Coronary artery (tissue), 2 donors: ENCODE data around the gene TFAP2B.

ENCODE experiments used
- DNase-seq: peaks from one replicate; pipeline ENCODE4 v3.0.0-alpha.2; 2017; ENCODE audit warnings: low spot score
- H3K27ac ChIP-seq, 2 donors: fragments of 200-600 bp; sonication (generic); one replicate each; pipeline ENCODE4 v1.5.1; 2016 to 2019
- H3K4me3 ChIP-seq: fragments of 200-600 bp; sonication (generic); 2 replicates; pipeline ENCODE4 v1.5.1; 2016; ENCODE audit warnings: mild to moderate bottlenecking, moderate library complexity
- TF ChIP-seq, protein P1 (sequence below): fragments of 200-600 bp; sonication (generic); IDR thresholded peaks from one replicate; pipeline ENCODE4 v1.5.1; 2019; ENCODE audit warnings: antibody characterized with exemption

TFAP2B gene

GRCh38 chr6:50824552-50824951 lies 5.9 kb downstream of the TFAP2B start:
- Histone ChIP-seq H3K27ac (no peak overlapping the region), H3K4me3 (no peak overlapping the region)
- DNase-seq, result no peak
- TF ChIP-seq, protein P1, sequence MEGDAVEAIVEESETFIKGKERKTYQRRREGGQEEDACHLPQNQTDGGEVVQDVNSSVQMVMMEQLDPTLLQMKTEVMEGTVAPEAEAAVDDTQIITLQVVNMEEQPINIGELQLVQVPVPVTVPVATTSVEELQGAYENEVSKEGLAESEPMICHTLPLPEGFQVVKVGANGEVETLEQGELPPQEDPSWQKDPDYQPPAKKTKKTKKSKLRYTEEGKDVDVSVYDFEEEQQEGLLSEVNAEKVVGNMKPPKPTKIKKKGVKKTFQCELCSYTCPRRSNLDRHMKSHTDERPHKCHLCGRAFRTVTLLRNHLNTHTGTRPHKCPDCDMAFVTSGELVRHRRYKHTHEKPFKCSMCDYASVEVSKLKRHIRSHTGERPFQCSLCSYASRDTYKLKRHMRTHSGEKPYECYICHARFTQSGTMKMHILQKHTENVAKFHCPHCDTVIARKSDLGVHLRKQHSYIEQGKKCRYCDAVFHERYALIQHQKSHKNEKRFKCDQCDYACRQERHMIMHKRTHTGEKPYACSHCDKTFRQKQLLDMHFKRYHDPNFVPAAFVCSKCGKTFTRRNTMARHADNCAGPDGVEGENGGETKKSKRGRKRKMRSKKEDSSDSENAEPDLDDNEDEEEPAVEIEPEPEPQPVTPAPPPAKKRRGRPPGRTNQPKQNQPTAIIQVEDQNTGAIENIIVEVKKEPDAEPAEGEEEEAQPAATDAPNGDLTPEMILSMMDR, result no peak

DNA sequence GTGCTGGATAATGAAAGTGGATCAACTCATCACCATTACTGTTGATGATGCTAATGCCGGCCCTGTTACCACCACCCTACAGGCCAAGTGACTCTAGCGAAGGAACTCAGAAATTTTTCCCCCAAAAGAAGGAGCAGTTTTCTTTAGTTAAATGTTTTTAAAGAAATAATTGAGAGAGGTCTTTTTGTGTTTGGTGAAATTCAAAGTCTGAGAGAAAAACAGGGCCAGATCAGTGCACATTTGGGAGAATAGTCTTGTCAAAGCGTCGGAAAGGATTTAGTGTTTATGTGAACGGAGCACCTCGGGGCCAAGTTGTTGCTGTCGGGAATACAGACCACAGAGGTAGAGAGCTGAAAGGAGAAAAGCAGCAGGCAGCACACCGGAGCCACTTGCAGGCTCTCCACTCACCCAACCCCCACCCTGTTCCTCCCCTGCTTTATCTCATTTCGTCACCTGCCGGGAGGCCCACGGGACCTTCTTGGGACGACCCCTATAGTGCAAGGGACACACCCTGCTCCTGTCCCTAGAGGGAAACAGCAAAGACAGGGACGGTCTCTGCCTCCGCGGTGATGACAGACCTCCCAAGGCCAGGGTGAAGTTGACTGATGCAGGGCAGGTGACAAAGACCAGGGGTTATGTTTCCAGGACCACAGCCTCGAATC lies 6.8 kb downstream of the TFAP2B start:
- DNase-seq, result no peak
- TF ChIP-seq, protein P1, result no peak
- no peak overlapping the region for H3K27ac ChIP-seq
- H3K4me3 ChIP-seq, result no peak overlapping the region

GRCh38 chr6:50826037-50826761 lies 7.5 kb downstream of the TFAP2B start:
- DNase-seq, result no peak
- TF ChIP-seq, protein P1, result no peak
- Histone ChIP-seq H3K4me3 (no peak overlapping the region), H3K27ac (no peak overlapping the region)

- no peak for DNase-seq
- TF ChIP-seq, protein P1, result no peak
- Histone ChIP-seq H3K27ac (no peak overlapping the region), H3K4me3 (no peak overlapping the region)
These were observed 8.1 kb downstream of the TFAP2B start for GRCh38 chr6:50826803-50827202.

- H3K4me3 ChIP-seq, result no peak overlapping the region
- no peak for DNase-seq
- H3K27ac ChIP-seq, result no peak overlapping the region
- TF ChIP-seq, protein P1, result no peak
These were observed 10.4 kb downstream of the TFAP2B start for GRCh38 chr6:50829049-50829448.

DNA sequence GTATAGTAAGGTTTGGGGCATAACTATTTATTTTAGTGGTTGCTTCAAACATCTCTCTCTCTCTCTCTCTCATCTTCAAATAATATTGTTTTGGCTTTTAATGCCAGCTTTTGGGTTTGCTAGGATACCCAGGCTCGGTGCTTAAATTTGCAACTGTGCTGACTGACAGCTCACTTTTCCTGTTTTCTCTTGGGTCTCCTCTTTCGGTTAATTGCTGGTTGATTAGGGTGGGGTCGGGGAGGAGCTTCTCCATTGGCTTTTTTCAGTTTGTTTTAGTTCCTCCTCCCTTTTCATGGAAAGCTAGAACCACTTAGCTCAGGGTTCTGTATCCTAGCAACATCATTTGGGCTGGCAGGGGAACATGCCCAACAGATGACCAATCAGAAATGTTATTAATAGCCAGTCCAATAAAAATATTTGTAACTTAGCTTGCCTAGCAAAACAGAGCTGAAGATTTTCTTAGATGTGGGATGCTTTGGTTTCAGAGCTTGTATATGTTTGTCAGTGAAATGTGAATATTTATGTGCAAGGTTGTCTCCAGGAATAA lies 11.3 kb downstream of the TFAP2B start:
- Histone ChIP-seq H3K4me3 (no peak overlapping the region), H3K27ac (no peak overlapping the region)
- TF ChIP-seq, protein P1, result no peak
- no peak for DNase-seq
